NCI-H146 treated with DMSO at 0.1 percent for 48 hours (cell line): ENCODE results near the gene FCER2.

Experiments used
- DNase-seq: peaks from one replicate; lab custom pipeline; 2025; ENCODE audit not compliant: unreplicated experiment; lab: John Stamatoyannopoulos, UW

The FCER2 gene

GRCh38 chr19:7734220-7735203 is 32.6 kb upstream of the FCER2 start:
- DNase-seq: no peak

GRCh38 chr19:7733376-7733775 is 31.4 kb upstream of the FCER2 start:
- DNase-seq: no peak

- no peak for DNase-seq
Observed at GRCh38 chr19:7732045-7732444, 30.1 kb upstream of the FCER2 start, which contains the start of gene CLEC4G. Gene CLEC4G, minus strand, starts transcription at chr19:7732110. Its CDS starts 8 bp downstream, at chr19:7732102.

- DNase-seq: no peak
Observed at GRCh38 chr19:7731615-7732014, 29.7 kb upstream of the FCER2 start.

GRCh38 chr19:7731218-7731595 is 29.3 kb upstream of the FCER2 start:
- DNase-seq: no peak

GRCh38 chr19:7730286-7731217 is 28.6 kb upstream of the FCER2 start:
- DNase-seq: no peak

- no peak for DNase-seq
Observed at GRCh38 chr19:7729831-7730285, 27.9 kb upstream of the FCER2 start.

- no peak for DNase-seq
Observed at GRCh38 chr19:7729211-7729610, 27.3 kb upstream of the FCER2 start.

- DNase-seq: no peak
Observed at GRCh38 chr19:7725791-7726190, 23.9 kb upstream of the FCER2 start.

- peak; percentile 57 for DNase-seq
Observed at GRCh38 chr19:7722231-7722651, 20.3 kb upstream of the FCER2 start.

- DNase-seq: no peak
Observed at GRCh38 chr19:7720351-7720750, 18.4 kb upstream of the FCER2 start.

- no peak for DNase-seq
Observed at GRCh38 chr19:7718668-7719067, 16.7 kb upstream of the FCER2 start.

- DNase-seq: no peak
Observed at GRCh38 chr19:7716762-7717161, 14.8 kb upstream of the FCER2 start.

- DNase-seq: no peak
Observed at GRCh38 chr19:7715671-7716070, 13.7 kb upstream of the FCER2 start.

GRCh38 chr19:7710616-7711015 is 8.7 kb upstream of the FCER2 start:
- no peak for DNase-seq

- no peak for DNase-seq
Observed at GRCh38 chr19:7709932-7710460, 8.1 kb upstream of the FCER2 start.

- no peak for DNase-seq
Observed at GRCh38 chr19:7706955-7707456, 5.1 kb upstream of the FCER2 start.

GRCh38 chr19:7706188-7706954 is 4.4 kb upstream of the FCER2 start:
- no peak for DNase-seq

GRCh38 chr19:7705387-7706187 is 3.7 kb upstream of the FCER2 start:
- DNase-seq: no peak
